Tibial nerve (tissue), 4 donors: ENCODE data around the gene CDH13. TPM values are rescaled to one million over a fixed set of nuclear protein-coding genes. Genes with fewer than 3 reads are reported as not detected.

ENCODE experiments used
- DNase-seq, 2 donors: peaks; one replicate each; pipeline ENCODE4 v3.0.0-alpha.2; 2019; ENCODE audit warnings: low spot score in 2 of 2
- H3K27ac ChIP-seq, 4 donors: fragments of 200-600 bp; sonication (generic) in 3 of 4; one replicate each; pipeline ENCODE4 v1.5.1; 2017 to 2019; ENCODE audit warnings: mild to moderate bottlenecking in 1 of 4
- H3K27me3 ChIP-seq, 2 donors: fragments of 200-600 bp; sonication (generic) in 1 of 2; one replicate each; pipeline versions ENCODE4 v1.5.1 to v1.6.0; 2017 to 2019
- H3K36me3 ChIP-seq, 3 donors: fragments of 200-600 bp; sonication (generic); one replicate each; pipeline ENCODE4 v1.5.1; 2018 to 2019
- H3K4me1 ChIP-seq, 4 donors: fragments of 200-600 bp; sonication (generic) in 3 of 4; one replicate each; pipeline ENCODE4 v1.5.1; 2017 to 2019
- H3K4me3 ChIP-seq, 4 donors: fragments of 200-600 bp; sonication (generic) in 3 of 4; one replicate each; pipeline ENCODE4 v1.5.1; 2017 to 2019; ENCODE audit warnings: mild to moderate bottlenecking in 1 of 4, moderate library complexity in 1 of 4
- H3K9me3 ChIP-seq, 4 donors: fragments of 200-600 bp; sonication (generic) in 3 of 4; one replicate each; pipeline ENCODE4 v1.5.1; 2017 to 2019
- CTCF ChIP-seq, 5 experiments: fragments of 200-600 bp in 3 of 5; fragments of 450-650 bp in 2 of 5; sonication (generic) in 3 of 5; IDR thresholded peaks; one replicate each; pipeline ENCODE4 v1.5.1; 2016 to 2019; ENCODE audit warnings: antibody characterized with exemption in 5 of 5, mild to moderate bottlenecking in 3 of 5, moderate library complexity in 2 of 5
- EP300 ChIP-seq, 2 donors: sonication (generic); formaldehyde crosslinking; IDR thresholded peaks; one replicate each; pipeline ENCODE4 v1.6.1; 2017; ENCODE audit warnings: antibody characterized with exemption in 2 of 2, mild to moderate bottlenecking in 1 of 2
- POLR2A ChIP-seq, 2 donors: fragments of 450-650 bp; IDR thresholded peaks; one replicate each; pipeline ENCODE4 v1.6.1; 2017; ENCODE audit warnings: antibody characterized with exemption in 2 of 2, mild to moderate bottlenecking in 2 of 2, moderate library complexity in 2 of 2
- WGBS, 2 donors: methylation state at CpG; one replicate each; pipeline ENCODE4 v1.1.5; 2018; 5-methylcytosine and 5-hydroxymethylcytosine counted together
- total RNA-seq, 4 donors: library from RNA; depleted of rRNA; stranded (reverse); fragments of >200 nt; gene quantifications; one replicate each; pipeline ENCODE4 v1.1.0, GENCODE V29; 2016

The CDH13 gene
- total RNA-seq, 4 donors from 2014 or later = 4.1 to 14.4 (median 5.8) TPM

- H3K4me1 ChIP-seq = peaks cover 0 to 12% (median 5%) of the 10 kb centered on the region in 4 donors
- TF ChIP-seq POLR2A (IDR thresholded peaks at IDR 0.05) = no peak
- TF ChIP-seq EP300 (IDR thresholded peaks at IDR 0.05) = no peak
- no peaks in the 10 kb centered on the region for H3K9me3 ChIP-seq
- WGBS, 2 donors = 55 to 61% methylated on average over 6 of the region's 6 CpGs
- no peaks in the 10 kb centered on the region for H3K36me3 ChIP-seq
- no peak for DNase-seq
- H3K4me3 ChIP-seq = no peak overlapping the region
- H3K27ac ChIP-seq = no peak overlapping the region
- H3K27me3 ChIP-seq = no peaks in the 10 kb centered on the region
Observed at GRCh38 chr16:82655072-82655714, 28.4 kb downstream of the CDH13 start.

DNA sequence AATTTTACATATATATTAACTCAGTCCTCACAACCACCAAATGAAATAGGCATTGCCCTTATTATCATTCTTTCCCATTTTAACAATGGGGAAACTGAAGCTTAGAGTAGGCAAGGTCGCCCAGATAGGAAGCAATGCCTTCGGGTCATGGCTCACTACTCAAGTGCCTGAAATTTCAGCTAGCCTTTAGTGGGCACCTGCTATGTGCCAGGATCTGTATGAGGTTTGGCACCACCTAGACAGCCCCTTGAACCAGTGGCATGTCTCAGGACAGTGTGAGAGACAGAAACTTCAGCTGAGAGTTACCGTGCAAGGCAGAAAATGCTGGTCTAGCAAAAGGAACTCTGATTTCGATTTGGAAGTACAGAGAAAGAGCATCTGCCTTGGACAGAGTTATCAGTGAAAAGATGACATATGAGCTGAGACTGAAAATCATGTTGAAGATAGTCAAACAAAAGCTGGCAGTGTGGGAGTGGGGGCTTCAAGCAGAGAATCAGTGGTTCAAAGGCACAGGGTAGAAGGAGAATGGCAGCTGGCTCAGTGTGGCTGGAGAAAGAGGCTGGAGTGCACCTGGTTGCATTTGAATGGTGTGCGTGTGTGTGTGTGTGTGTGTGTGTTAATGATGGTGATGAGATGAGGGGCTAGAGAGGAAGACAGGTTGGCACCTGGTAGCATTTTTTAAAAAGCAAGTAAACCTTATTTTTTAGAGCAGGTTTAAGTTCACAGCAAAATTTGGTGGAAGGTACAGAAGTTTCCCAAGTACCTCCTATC lies 29.1 kb downstream of the CDH13 start:
- TF ChIP-seq POLR2A (IDR thresholded peaks at IDR 0.05) (no peak), EP300 (IDR thresholded peaks at IDR 0.05) (no peak), CTCF (IDR thresholded peaks at IDR 0.05) (no peak)
- 72 to 82% methylated on average over 5 of the region's 5 CpGs for WGBS, 2 donors
- Histone ChIP-seq H3K36me3 (no peaks in the 10 kb centered on the region), H3K9me3 (no peaks in the 10 kb centered on the region), H3K4me3 (no peak overlapping the region), H3K4me1 (peaks cover 0 to 12% (median 5%) of the 10 kb centered on the region in 4 donors), H3K27ac (peak overlapping the region in 1 of 4 donors; percentile 12), H3K27me3 (no peaks in the 10 kb centered on the region)
- DNase-seq = no peak

- Histone ChIP-seq H3K9me3 (no peaks in the 10 kb centered on the region), H3K4me1 (peaks cover 0 to 12% (median 5%) of the 10 kb centered on the region in 4 donors), H3K27me3 (no peaks in the 10 kb centered on the region), H3K36me3 (no peaks in the 10 kb centered on the region), H3K27ac (no peak overlapping the region), H3K4me3 (no peak overlapping the region)
- 80 to 90% methylated on average over 2 of the region's 2 CpGs for WGBS, 2 donors
- TF ChIP-seq EP300 (IDR thresholded peaks at IDR 0.05) (no peak), POLR2A (IDR thresholded peaks at IDR 0.05) (no peak)
- no peak for DNase-seq
Observed at GRCh38 chr16:82657239-82657638, 30.5 kb downstream of the CDH13 start.

DNA sequence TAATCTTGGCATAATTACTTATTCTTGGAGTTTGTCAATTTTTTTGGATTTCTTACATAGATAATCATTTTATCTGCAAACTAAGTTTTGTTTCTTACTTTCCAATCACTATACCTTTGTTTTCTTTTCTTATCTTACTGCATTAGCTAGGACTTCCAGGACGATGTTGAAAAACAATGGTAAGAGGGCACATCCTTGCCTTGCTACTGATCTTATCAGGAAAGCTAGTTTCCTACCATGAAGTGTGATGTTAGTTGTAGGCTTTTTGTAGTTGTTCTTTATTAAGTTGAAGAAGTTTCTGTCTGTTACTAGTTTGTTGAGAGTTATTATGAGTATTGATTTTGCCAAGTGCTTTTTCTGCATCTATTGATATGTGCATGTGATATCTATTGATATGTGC lies 31.0 kb downstream of the CDH13 start:
- no peak overlapping the region for H3K4me3 ChIP-seq
- peaks cover 0 to 12% (median 5%) of the 10 kb centered on the region in 4 donors for H3K4me1 ChIP-seq
- no peak for DNase-seq
- H3K27me3 ChIP-seq = no peaks in the 10 kb centered on the region
- no peak overlapping the region for H3K27ac ChIP-seq
- WGBS, 2 donors = 63 to 71% methylated on average over 1 of the region's 1 CpG
- no peaks in the 10 kb centered on the region for H3K36me3 ChIP-seq
- TF ChIP-seq CTCF (IDR thresholded peaks at IDR 0.05) = no peak
- no peaks in the 10 kb centered on the region for H3K9me3 ChIP-seq

- H3K36me3 ChIP-seq = no peaks in the 10 kb centered on the region
- 85 to 98% methylated on average over 2 of the region's 2 CpGs for WGBS, 2 donors
- H3K27me3 ChIP-seq = no peaks in the 10 kb centered on the region
- H3K27ac ChIP-seq = no peak overlapping the region
- H3K4me3 ChIP-seq = no peak overlapping the region
- H3K4me1 ChIP-seq = peaks cover 0 to 4% (median 2%) of the 10 kb centered on the region in 4 donors
- no peak for DNase-seq
- no peaks in the 10 kb centered on the region for H3K9me3 ChIP-seq
- TF ChIP-seq CTCF (IDR thresholded peaks at IDR 0.05) (no peak), POLR2A (IDR thresholded peaks at IDR 0.05) (no peak), EP300 (IDR thresholded peaks at IDR 0.05) (no peak)
Observed at GRCh38 chr16:82658796-82659195, 32.0 kb downstream of the CDH13 start.

DNA sequence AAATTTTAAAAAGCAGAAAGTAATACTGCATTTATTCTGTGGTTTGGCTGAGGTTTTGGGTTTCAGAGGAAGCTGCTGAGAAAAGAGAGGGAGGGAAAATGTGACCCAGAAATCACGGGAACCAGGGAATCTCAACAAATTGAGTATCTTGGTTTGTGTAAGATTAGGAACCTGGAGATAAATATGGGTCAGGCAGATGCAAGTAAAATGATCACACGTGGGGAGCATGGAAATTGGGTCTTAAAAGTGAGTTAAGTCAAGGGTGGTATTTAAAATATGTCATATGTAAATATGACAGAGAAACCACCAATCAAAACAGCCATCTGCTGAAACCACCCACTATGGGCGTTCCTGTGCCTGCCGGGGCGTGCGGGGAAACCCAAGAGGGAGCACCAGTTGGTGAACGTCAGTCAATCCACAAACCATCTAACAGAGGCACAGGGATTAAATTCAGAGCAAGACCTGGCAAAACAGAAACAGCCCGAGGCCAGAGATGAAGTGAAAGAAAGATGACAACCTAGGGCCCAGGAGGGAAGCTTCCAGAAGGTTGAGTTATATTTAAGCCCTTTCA lies 33.4 kb downstream of the CDH13 start:
- no peak for DNase-seq
- Histone ChIP-seq H3K36me3 (no peaks in the 10 kb centered on the region), H3K27me3 (no peaks in the 10 kb centered on the region), H3K27ac (no peak overlapping the region), H3K4me1 (no peaks in the 10 kb centered on the region), H3K9me3 (peaks cover 0 to 3% (median 0%) of the 10 kb centered on the region in 4 donors), H3K4me3 (no peak overlapping the region)
- TF ChIP-seq CTCF (IDR thresholded peaks at IDR 0.05) (no peak), EP300 (IDR thresholded peaks at IDR 0.05) (no peak), POLR2A (IDR thresholded peaks at IDR 0.05) (no peak)
- 66 to 80% methylated on average over 8 of the region's 8 CpGs for WGBS, 2 donors
